Measurements from ENCODE around the gene MRPL46.

MRPL46 gene

GRCh38 chr15:88487178-88487795 is 20.1 kb upstream of the MRPL46 start:
- H3K9me3 Mint-ChIP-seq = no peaks in the 10 kb centered on the region
- H3K4me1 Mint-ChIP-seq = peaks cover 63% of the 10 kb centered on the region
- TF ChIP-seq CTCF (IDR thresholded peaks at IDR 0.05; ENCODE audit: unreplicated experiment in 3 of 3) = no peak
- H3K27ac Mint-ChIP-seq = no peak overlapping the region
- no peak overlapping the region for H3K4me3 Mint-ChIP-seq
- H3K36me3 Mint-ChIP-seq (ENCODE audit: low read depth) = no peaks in the 10 kb centered on the region
- no peaks in the 10 kb centered on the region for H3K27me3 Mint-ChIP-seq (ENCODE audit: low read depth)

- Mint-ChIP-seq H3K4me3 (no peak overlapping the region), H3K9me3 (no peaks in the 10 kb centered on the region), H3K36me3 (ENCODE audit: low read depth) (peaks cover 5% of the 10 kb centered on the region), H3K4me1 (peaks cover 71% of the 10 kb centered on the region), H3K27me3 (ENCODE audit: low read depth) (no peaks in the 10 kb centered on the region), H3K27ac (peak overlapping the region in 2 of 3 experiments; percentile 34 to 70)
- no peak for TF ChIP-seq CTCF (IDR thresholded peaks at IDR 0.05; ENCODE audit: unreplicated experiment in 3 of 3)
Observed at GRCh38 chr15:88484682-88485331, 17.6 kb upstream of the MRPL46 start.

- Mint-ChIP-seq H3K4me1 (peaks cover 58% of the 10 kb centered on the region), H3K27ac (peak overlapping the region in 1 of 3 experiments; percentile 4), H3K4me3 (peak overlapping the region in 1 of 3 experiments; percentile 1), H3K9me3 (no peaks in the 10 kb centered on the region), H3K27me3 (ENCODE audit: low read depth) (no peaks in the 10 kb centered on the region), H3K36me3 (ENCODE audit: low read depth) (peaks cover 8% of the 10 kb centered on the region)
- TF ChIP-seq CTCF (IDR thresholded peaks at IDR 0.05; ENCODE audit: unreplicated experiment in 3 of 3) = no peak
Observed at GRCh38 chr15:88482263-88482662, 15.1 kb upstream of the MRPL46 start.

GRCh38 chr15:88480981-88481380 is 13.8 kb upstream of the MRPL46 start:
- Mint-ChIP-seq H3K4me1 (peaks cover 51% of the 10 kb centered on the region), H3K36me3 (ENCODE audit: low read depth) (peaks cover 15% of the 10 kb centered on the region), H3K9me3 (no peaks in the 10 kb centered on the region), H3K4me3 (no peak overlapping the region), H3K27me3 (ENCODE audit: low read depth) (no peaks in the 10 kb centered on the region), H3K27ac (no peak overlapping the region)
- no peak for TF ChIP-seq CTCF (IDR thresholded peaks at IDR 0.05; ENCODE audit: unreplicated experiment in 3 of 3)

GRCh38 chr15:88479169-88479568 is 12.0 kb upstream of the MRPL46 start:
- TF ChIP-seq CTCF (IDR thresholded peaks at IDR 0.05; ENCODE audit: unreplicated experiment in 3 of 3) = no peak
- Mint-ChIP-seq H3K36me3 (ENCODE audit: low read depth) (peaks cover 21% of the 10 kb centered on the region), H3K4me1 (peaks cover 36% of the 10 kb centered on the region), H3K9me3 (no peaks in the 10 kb centered on the region), H3K27me3 (ENCODE audit: low read depth) (no peaks in the 10 kb centered on the region), H3K27ac (no peak overlapping the region), H3K4me3 (no peak overlapping the region)

GRCh38 chr15:88477904-88478303 is 10.7 kb upstream of the MRPL46 start:
- H3K36me3 Mint-ChIP-seq (ENCODE audit: low read depth) = peaks cover 28% of the 10 kb centered on the region
- no peak for TF ChIP-seq CTCF (IDR thresholded peaks at IDR 0.05; ENCODE audit: unreplicated experiment in 3 of 3)

More at GRCh38 chr15:88477904-88478303, 10.7 kb upstream of the MRPL46 start:
- Mint-ChIP-seq H3K9me3 (no peaks in the 10 kb centered on the region), H3K27ac (no peak overlapping the region), H3K27me3 (ENCODE audit: low read depth) (no peaks in the 10 kb centered on the region), H3K4me3 (no peak overlapping the region), H3K4me1 (peaks cover 24% of the 10 kb centered on the region)

Data from nephron (organoid).